Kidney (tissue), 14 donors: Measurements from ENCODE around the gene CBR1. TPM values are rescaled to one million over a fixed set of nuclear protein-coding genes. Genes with fewer than 3 reads are reported as not detected.
A peak's percentile ranks its signal among the peaks of the same experiment; 100 is the strongest.

Experiments
- DNase-seq, 5 donors: peaks; one replicate each; pipeline ENCODE4 v3.0.0-alpha.2; 2013 to 2020
- FAIRE-seq: peaks from 2 replicates; lab custom pipeline; 2012; peaks lifted over from hg19 to GRCh38; lab: Jason Lieb, UNC
- H3K27ac ChIP-seq, 2 donors: one replicate each; pipeline ENCODE4 v1.7.0; 2013; ENCODE audit warnings: low read depth in 2 of 2, low read length in 2 of 2, inconsistent platforms in 1 of 2
- H3K27me3 ChIP-seq: one replicate; pipeline ENCODE4 v1.7.1; 2013; ENCODE audit warnings: low read length, inconsistent platforms; ENCODE audit not compliant: control insufficient read depth, insufficient read depth
- H3K36me3 ChIP-seq, 3 donors: one replicate each; pipeline versions ENCODE4 v1.7.0 to v1.7.1; 2013; ENCODE audit warnings: low read length in 3 of 3, control low read depth in 1 of 3, inconsistent platforms in 1 of 3; ENCODE audit not compliant: insufficient read depth in 3 of 3, control insufficient read depth in 2 of 3
- H3K4me1 ChIP-seq, 3 donors: one replicate each; pipeline versions ENCODE4 v1.7.0 to v1.7.1; 2013; ENCODE audit warnings: low read length in 3 of 3, inconsistent platforms in 1 of 3, low read depth in 1 of 3; ENCODE audit not compliant: control insufficient read depth in 2 of 3, insufficient read depth in 2 of 3
- H3K4me3 ChIP-seq, 3 donors: one replicate each; pipeline versions ENCODE4 v1.7.0 to v1.8.1; 2013; ENCODE audit warnings: low read length in 3 of 3, control low read depth in 1 of 3, inconsistent platforms in 1 of 3
- H3K9ac ChIP-seq, 3 donors: one replicate each; pipeline versions ENCODE4 v1.7.0 to v1.7.1; 2013; ENCODE audit warnings: low read length in 3 of 3, control low read depth in 1 of 3, inconsistent platforms in 1 of 3
- H3K9me3 ChIP-seq, 3 donors: one replicate each; pipeline versions ENCODE4 v1.7.0 to v1.7.1; 2013; ENCODE audit warnings: low read length in 3 of 3, control low read depth in 1 of 3, inconsistent platforms in 1 of 3; ENCODE audit not compliant: control insufficient read depth in 2 of 3, insufficient read depth in 1 of 3
- CTCF ChIP-seq: IDR thresholded peaks from 3 replicates; pipeline ENCODE4 v1.5.1; 2012; ENCODE audit warnings: mild to moderate bottlenecking, moderate library complexity, borderline replicate concordance; ENCODE audit not compliant: insufficient read depth; ENCODE audit errors: extremely low read depth
- intact Hi-C: fragments of 100-400 bp; cut with DNase I; formaldehyde crosslinking; loops from one replicate; pipeline ENCODE4 v1.11.1; 2022
- polyA plus RNA-seq: library from polyadenylated mRNA; stranded (reverse); fragments of 350-450 nt; fragmentation: Illumina TruSeq; extraction: RNeasy Lipid Tissue Mini Kit (QIAGEN cat#74804); gene quantifications from one replicate; pipeline ENCODE4 v1.2.3, GENCODE V29; 2014; ENCODE audit warnings: low read depth, low replicate concordance; ENCODE audit not compliant: insufficient read depth
- total RNA-seq: library from RNA; stranded (reverse); fragmentation: NEBNext Ultra II Directional; extraction: Animal tissue kit (Norgen Biotek cat#: 25700); gene quantifications from one replicate; pipeline ENCODE4 v1.2.1, GENCODE V29; 2021
- donor health status: control.
- donor health status: control.
- donor health status: control.
- donor health status: control.
- donor health status: control.
- donor health status: DM: yes; HTN: yes; CAD: no.
- donor health status: Normal renal cell carcinoma (clear cell type).

The CBR1 gene
- total and polyA plus RNA-seq, 2 donors from 2014 or later: 94.3 to 379 TPM

GRCh38 chr21:36100971-36101641 lies 31.3 kb downstream of the CBR1 start:
- DNase-seq (no peak), FAIRE-seq (no peak)
- H3K9ac ChIP-seq: no peak overlapping the region
- H3K9me3 ChIP-seq: no peaks in the 10 kb centered on the region
- no peak overlapping the region for H3K27ac ChIP-seq
- no peak for TF ChIP-seq CTCF
- no peaks in the 10 kb centered on the region for H3K27me3 ChIP-seq
- intact Hi-C loops: no loop called here
- H3K4me3 ChIP-seq: no peak overlapping the region
- peaks cover 0 to 5% (median 2%) of the 10 kb centered on the region in 3 donors for H3K4me1 ChIP-seq
- H3K36me3 ChIP-seq: no peaks in the 10 kb centered on the region

- intact Hi-C loops: no loop called here
- Histone ChIP-seq H3K27ac (no peak overlapping the region), H3K4me1 (peaks cover 0 to 5% (median 0%) of the 10 kb centered on the region in 3 donors), H3K9me3 (no peaks in the 10 kb centered on the region), H3K4me3 (no peak overlapping the region), H3K36me3 (no peaks in the 10 kb centered on the region), H3K9ac (no peak overlapping the region), H3K27me3 (no peaks in the 10 kb centered on the region)
- no peak for DNase-seq
- no peak for FAIRE-seq
- no peak for TF ChIP-seq CTCF
These were observed 33.6 kb downstream of the CBR1 start for GRCh38 chr21:36103434-36103833.

- Histone ChIP-seq H3K9ac (peak overlapping the region; percentile 30 to 68 (median 42)), H3K4me3 (peak overlapping the region; percentile 53 to 73 (median 65)), H3K27me3 (no peaks in the 10 kb centered on the region), H3K4me1 (peaks cover 0 to 5% (median 0%) of the 10 kb centered on the region in 3 donors), H3K27ac (peak overlapping the region; percentile 64 to 69), H3K9me3 (no peaks in the 10 kb centered on the region), H3K36me3 (no peaks in the 10 kb centered on the region)
- peak; percentile 47 for TF ChIP-seq CTCF
- DNase-seq: peak; percentile 86 to 94 (median 88)
- no peak for FAIRE-seq
- intact Hi-C loops: no loop called here
These were observed 34.8 kb downstream of the CBR1 start for GRCh38 chr21:36104317-36105300.
